Activated CD4-positive, alpha-beta T cell treated with anti-CD3 and anti-CD28 coated beads for 36 hours (primary cell): ENCODE results near the gene LRRN1. TPM values are rescaled to one million over a fixed set of nuclear protein-coding genes. Genes with fewer than 3 reads are reported as not detected.

ENCODE experiments used
- ATAC-seq: fragments of 200-7000 bp; cut with Tn5 transposase; one replicate; pipeline ENCODE4 v1.10.0; 2021; ENCODE audit warnings: mild to moderate bottlenecking, moderate library complexity
- CTCF ChIA-PET: fragments of 350-600 bp; sonication (Branson Sonifier 250); formaldehyde crosslinking; loops from one replicate; lab custom pipeline; 2021; ENCODE audit warnings: antibody characterized with exemption; lab: Charles Lee
- POLR2A ChIA-PET: fragments of 350-600 bp; sonication (Branson Sonifier 250); formaldehyde crosslinking; loops from one replicate; lab custom pipeline; 2021; ENCODE audit warnings: antibody characterized with exemption, inconsistent platforms; lab: Charles Lee
- DNase-seq: peaks from one replicate; pipeline ENCODE4 v3.0.0-alpha.2; 2020
- H3K27ac Mint-ChIP-seq: one replicate; pipeline ENCODE4 v1.8.0; 2021; ENCODE audit warnings: mixed read lengths
- H3K27me3 Mint-ChIP-seq: one replicate; pipeline ENCODE4 v1.8.0; 2021; ENCODE audit warnings: mixed read lengths
- H3K36me3 Mint-ChIP-seq: one replicate; pipeline ENCODE4 v1.8.0; 2021; ENCODE audit warnings: low read depth, mixed read lengths
- H3K4me1 Mint-ChIP-seq: one replicate; pipeline ENCODE4 v1.8.0; 2021; ENCODE audit warnings: mixed read lengths
- H3K4me3 Mint-ChIP-seq: one replicate; pipeline ENCODE4 v1.8.0; 2021; ENCODE audit warnings: mild to moderate bottlenecking, moderate library complexity, mixed read lengths
- H3K9me3 Mint-ChIP-seq: one replicate; pipeline ENCODE4 v1.8.0; 2021; ENCODE audit warnings: low read depth, mixed read lengths
- intact Hi-C, 2 experiments: fragments of 100-400 bp; cut with DNase I in 1 of 2; cut with micrococcal nuclease in 1 of 2; formaldehyde crosslinking; loops; one replicate each; pipeline versions ENCODE4 v1.14.2 to v1.15.1; 2022 to 2024; cut with DNase I, micrococcal nuclease
- total RNA-seq, 2 experiments: library from RNA; stranded (reverse); gene quantifications; one replicate each; pipeline ENCODE4 v1.2.3, GENCODE V29; 2021

LRRN1 gene
- total RNA-seq: under 1 TPM; 0.09 to 0.16 TPM

DNA sequence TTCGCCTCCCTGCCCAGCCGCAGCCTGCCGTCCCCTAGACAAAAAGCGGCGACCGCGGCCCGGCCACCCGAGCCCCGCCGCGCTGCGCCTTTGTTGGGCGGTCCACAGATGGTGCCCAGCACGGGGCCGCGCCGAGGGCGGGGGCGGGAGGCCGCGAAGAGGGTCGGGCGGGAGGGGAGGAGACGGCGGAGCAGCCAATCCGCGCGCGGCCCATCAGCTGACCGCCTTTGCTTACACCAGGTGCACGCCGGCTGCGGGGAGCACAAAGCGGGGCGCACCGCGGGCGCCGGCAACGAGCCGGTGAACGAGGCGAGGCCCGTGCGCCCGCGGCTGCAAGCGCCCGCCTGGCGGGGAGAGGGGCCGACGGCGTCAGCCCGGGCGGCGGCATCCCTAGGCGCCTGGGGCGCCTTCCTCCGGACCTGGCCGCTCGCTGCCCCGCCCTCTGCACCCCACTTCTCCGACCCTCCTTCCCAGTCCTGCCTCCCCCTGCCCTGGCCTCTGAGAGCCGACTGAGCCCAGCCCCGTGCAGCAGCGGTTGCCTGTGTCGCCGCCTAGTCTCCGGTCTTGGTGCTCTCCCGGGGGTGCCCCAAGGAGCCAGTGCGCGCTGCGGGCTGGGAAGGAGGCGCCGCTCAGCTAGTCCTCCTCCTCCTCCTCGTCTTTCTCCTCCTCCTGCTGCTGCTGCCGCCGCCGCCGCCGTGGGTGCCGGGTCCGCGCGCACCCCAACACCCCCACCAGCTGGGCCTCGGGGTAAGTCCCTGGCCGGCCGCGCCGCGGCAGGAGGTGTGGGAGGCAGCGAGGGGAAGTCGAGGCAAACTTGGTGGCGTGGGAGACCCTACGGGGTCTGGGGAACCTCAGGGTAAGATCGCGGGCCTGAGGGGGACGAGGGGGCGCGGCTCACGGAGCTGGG lies at the start of gene LRRN1:
LRRN1 (plus strand) TSS at position 259 of the 907 bp plus-strand sequence. CDS start 45,211 bp downstream, outside the sequence.
- H3K27me3 Mint-ChIP-seq: peaks cover 45% of the 10 kb centered on the region
- H3K27ac Mint-ChIP-seq: peak within 1 kb of the TSS; percentile 63
- H3K36me3 Mint-ChIP-seq: no peaks in the 10 kb centered on the region
- H3K9me3 Mint-ChIP-seq: peaks cover 3% of the 10 kb centered on the region
- H3K4me1 Mint-ChIP-seq: peaks cover 9% of the 10 kb centered on the region
- peak within 1 kb of the TSS; percentile 69 for H3K4me3 Mint-ChIP-seq
- ATAC-seq (peak; percentile 77), DNase-seq (peak; percentile 70)
- intact Hi-C loops: no loop called here
- ChIA-PET CTCF (no interaction called here), POLR2A (no interaction called here)

- Mint-ChIP-seq H3K9me3 (no peaks in the 10 kb centered on the region), H3K4me1 (no peaks in the 10 kb centered on the region), H3K27ac (no peak overlapping the region), H3K27me3 (no peaks in the 10 kb centered on the region), H3K36me3 (no peaks in the 10 kb centered on the region), H3K4me3 (no peak overlapping the region)
- CTCF ChIA-PET: no interaction called here
- intact Hi-C loops: no loop called here
- POLR2A ChIA-PET: no interaction called here
- DNase-seq (no peak), ATAC-seq (no peak)
These were observed 45.8 kb upstream of the LRRN1 start for GRCh38 chr3:3753416-3753815.

DNA sequence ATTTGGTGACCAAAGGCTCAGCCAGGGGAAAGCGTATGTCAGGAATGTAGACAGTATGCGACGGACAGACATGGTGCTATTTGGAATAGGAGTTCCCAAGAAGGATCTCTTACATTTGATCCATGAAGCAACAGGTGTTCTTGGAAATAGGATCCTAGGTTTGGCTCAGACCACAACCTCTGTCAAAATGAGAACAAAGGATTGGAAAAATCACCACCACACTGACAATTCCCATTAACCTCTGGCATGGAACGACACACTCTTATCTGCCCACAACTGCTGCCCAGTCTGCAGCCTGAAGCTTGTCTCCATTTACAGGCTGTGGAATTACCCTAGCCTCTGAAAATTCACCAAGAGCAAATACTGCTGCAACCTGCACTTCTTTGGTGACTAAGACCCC lies 33.6 kb upstream of the LRRN1 start:
- H3K4me1 Mint-ChIP-seq: no peaks in the 10 kb centered on the region
- intact Hi-C loops: no loop called here
- no peaks in the 10 kb centered on the region for H3K9me3 Mint-ChIP-seq
- DNase-seq: no peak
- H3K36me3 Mint-ChIP-seq: no peaks in the 10 kb centered on the region
- H3K27ac Mint-ChIP-seq: no peak overlapping the region
- no peak overlapping the region for H3K4me3 Mint-ChIP-seq
- ATAC-seq: no peak
- H3K27me3 Mint-ChIP-seq: no peaks in the 10 kb centered on the region
- POLR2A ChIA-PET: no interaction called here
- CTCF ChIA-PET: no interaction called here

GRCh38 chr3:3766140-3766539 lies 33.1 kb upstream of the LRRN1 start:
- DNase-seq: no peak
- POLR2A ChIA-PET: no interaction called here
- Mint-ChIP-seq H3K4me3 (no peak overlapping the region), H3K27ac (no peak overlapping the region), H3K4me1 (no peaks in the 10 kb centered on the region), H3K36me3 (no peaks in the 10 kb centered on the region), H3K27me3 (no peaks in the 10 kb centered on the region), H3K9me3 (no peaks in the 10 kb centered on the region)
- intact Hi-C loops: no loop called here
- CTCF ChIA-PET: interaction anchor here (0.5 to 0.7 kb wide), 2 partner anchors 8 to 341 kb away, joined by 3 read pairs; no protein-coding TSS in a partner anchor
- no peak for ATAC-seq

- Mint-ChIP-seq H3K27ac (no peak overlapping the region), H3K4me3 (no peak overlapping the region), H3K27me3 (no peaks in the 10 kb centered on the region), H3K9me3 (peaks cover 12% of the 10 kb centered on the region), H3K36me3 (no peaks in the 10 kb centered on the region), H3K4me1 (no peaks in the 10 kb centered on the region)
- intact Hi-C loops: no loop called here
- DNase-seq (no peak), ATAC-seq (no peak)
- ChIA-PET CTCF (interaction anchor here (1.0 kb wide), 1 partner anchor 13 kb away, joined by 3 read pairs; no protein-coding TSS in a partner anchor), POLR2A (no interaction called here)
These were observed 28.1 kb upstream of the LRRN1 start for GRCh38 chr3:3771094-3771493.

DNA sequence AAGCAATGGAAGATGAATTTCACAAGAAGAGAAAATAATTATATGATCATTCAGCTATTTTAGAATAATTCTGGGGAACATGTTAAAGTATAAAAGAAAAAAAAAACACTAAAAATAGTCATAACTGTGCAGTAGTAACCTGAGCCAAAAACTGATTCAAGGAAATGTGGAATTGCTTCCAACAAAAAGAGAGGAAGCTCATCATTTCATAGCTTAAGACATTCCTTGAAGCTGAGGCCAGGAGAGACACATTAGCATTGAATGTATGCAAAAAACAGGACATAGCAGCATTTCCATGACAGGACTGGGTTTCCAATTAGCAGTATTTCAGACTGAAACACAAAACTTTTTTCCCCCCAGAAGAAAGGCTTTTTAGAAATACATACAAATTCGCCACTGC lies 27.7 kb upstream of the LRRN1 start:
- Mint-ChIP-seq H3K36me3 (no peaks in the 10 kb centered on the region), H3K27me3 (no peaks in the 10 kb centered on the region), H3K4me1 (no peaks in the 10 kb centered on the region), H3K4me3 (no peak overlapping the region), H3K9me3 (peaks cover 12% of the 10 kb centered on the region), H3K27ac (no peak overlapping the region)
- DNase-seq (no peak), ATAC-seq (no peak)
- intact Hi-C loops: no loop called here
- ChIA-PET POLR2A (no interaction called here), CTCF (interaction anchor here (0.6 to 1.0 kb wide), 3 partner anchors 13 to 518 kb away, joined by 3 read pairs; no protein-coding TSS in a partner anchor)

DNA sequence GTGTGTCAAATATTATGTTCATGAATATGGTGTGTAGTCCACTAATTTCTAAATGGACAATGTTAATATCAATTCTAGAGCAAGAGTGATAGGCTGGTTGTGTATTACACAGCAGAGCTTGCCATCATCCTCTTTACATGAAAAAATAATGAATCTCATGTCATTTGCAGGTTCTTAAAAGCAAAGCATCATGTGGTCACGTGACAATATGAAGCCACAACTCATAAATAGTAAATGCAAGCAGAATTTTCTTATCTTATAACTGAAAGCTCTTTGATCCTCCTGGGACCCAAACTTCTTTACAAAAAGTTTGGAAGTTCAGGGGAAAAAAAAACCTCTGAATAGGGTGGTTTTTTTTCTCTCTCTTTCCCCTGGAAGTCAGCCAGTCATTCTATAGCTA lies 26.9 kb upstream of the LRRN1 start:
- Mint-ChIP-seq H3K4me1 (no peaks in the 10 kb centered on the region), H3K36me3 (no peaks in the 10 kb centered on the region), H3K27ac (no peak overlapping the region), H3K27me3 (no peaks in the 10 kb centered on the region), H3K4me3 (no peak overlapping the region), H3K9me3 (peaks cover 12% of the 10 kb centered on the region)
- ATAC-seq: no peak
- intact Hi-C loops: no loop called here
- no peak for DNase-seq
- POLR2A ChIA-PET: no interaction called here
- CTCF ChIA-PET: no interaction called here

DNA sequence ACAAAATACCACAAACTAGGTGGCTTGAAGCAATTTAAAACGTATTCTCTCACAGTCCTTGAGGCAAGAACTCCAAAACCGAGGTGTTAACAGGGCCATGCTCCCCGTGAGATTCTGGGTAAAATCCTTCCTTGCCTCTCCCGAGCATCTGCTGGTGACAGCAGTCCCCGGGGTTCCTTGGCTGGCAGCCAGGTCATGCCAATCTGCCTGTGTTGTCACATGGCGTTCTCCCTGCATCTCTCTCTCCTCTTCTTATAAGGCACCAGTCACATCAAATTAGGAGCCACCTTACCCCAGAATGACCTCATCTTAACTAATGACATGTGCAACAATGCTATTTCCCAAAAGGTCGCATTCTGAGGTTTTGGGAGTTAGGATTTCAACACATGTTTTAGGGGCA lies 26.3 kb upstream of the LRRN1 start:
- Mint-ChIP-seq H3K4me1 (no peaks in the 10 kb centered on the region), H3K27ac (no peak overlapping the region), H3K36me3 (no peaks in the 10 kb centered on the region), H3K27me3 (no peaks in the 10 kb centered on the region), H3K9me3 (peaks cover 12% of the 10 kb centered on the region), H3K4me3 (no peak overlapping the region)
- ChIA-PET CTCF (no interaction called here), POLR2A (no interaction called here)
- DNase-seq (no peak), ATAC-seq (no peak)
- intact Hi-C loops: no loop called here

DNA sequence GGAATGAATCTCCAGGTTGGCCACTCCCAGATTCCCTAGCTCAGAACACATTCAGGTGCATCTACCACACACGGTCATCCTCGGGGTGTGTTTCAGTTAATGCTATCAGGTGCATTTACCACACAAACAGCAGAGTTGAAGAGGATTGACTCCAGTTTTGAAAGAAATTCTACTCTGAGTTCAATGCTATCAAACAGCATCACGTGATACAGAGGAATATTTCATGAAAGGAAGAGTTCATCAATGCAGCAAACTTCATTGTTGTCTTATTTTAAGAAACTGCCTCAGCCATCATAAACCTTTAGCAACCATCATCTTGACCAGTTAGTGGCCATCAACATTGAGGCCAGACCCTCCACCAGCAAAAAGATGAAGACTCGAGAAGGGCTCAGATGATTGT lies 22.6 kb upstream of the LRRN1 start:
- Mint-ChIP-seq H3K4me3 (no peak overlapping the region), H3K4me1 (no peaks in the 10 kb centered on the region), H3K27me3 (no peaks in the 10 kb centered on the region), H3K9me3 (peaks cover 12% of the 10 kb centered on the region), H3K36me3 (no peaks in the 10 kb centered on the region), H3K27ac (no peak overlapping the region)
- ATAC-seq (no peak), DNase-seq (no peak)
- POLR2A ChIA-PET: no interaction called here
- CTCF ChIA-PET: no interaction called here
- intact Hi-C loops: no loop called here

DNA sequence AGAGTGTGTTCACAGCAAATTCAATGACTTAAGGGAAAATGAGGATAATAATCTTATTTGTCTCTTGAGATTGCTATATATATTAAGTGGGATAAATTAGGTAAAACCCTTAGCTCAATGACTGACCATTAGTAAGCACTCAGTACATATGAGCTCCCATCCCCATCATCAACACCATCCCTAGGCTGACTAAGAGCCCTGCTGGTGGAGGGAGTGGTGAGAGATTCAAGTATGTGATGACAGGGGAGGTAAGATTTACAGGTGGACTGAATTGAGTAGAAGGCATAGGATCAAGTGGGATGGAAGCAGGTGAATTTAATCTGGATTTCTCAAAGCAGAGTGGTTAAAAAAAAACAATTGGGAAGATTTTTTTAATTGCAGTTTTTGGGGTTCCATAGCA lies 21.0 kb upstream of the LRRN1 start:
- no peaks in the 10 kb centered on the region for H3K4me1 Mint-ChIP-seq
- no peak for ATAC-seq

GRCh38 chr3:3778641-3779270 lies 20.5 kb upstream of the LRRN1 start:
- Mint-ChIP-seq H3K27me3 (no peaks in the 10 kb centered on the region), H3K9me3 (peaks cover 12% of the 10 kb centered on the region), H3K36me3 (no peaks in the 10 kb centered on the region), H3K4me3 (no peak overlapping the region), H3K4me1 (no peaks in the 10 kb centered on the region), H3K27ac (no peak overlapping the region)
- ATAC-seq: no peak
- ChIA-PET POLR2A (no interaction called here), CTCF (interaction anchor here (1.1 kb wide), 1 partner anchor 18 kb away, joined by 3 read pairs; no protein-coding TSS in a partner anchor)
- intact Hi-C loops: no loop called here
- DNase-seq: no peak

More for the DNA sequence above, 21.0 kb upstream of the LRRN1 start:
- Mint-ChIP-seq H3K36me3 (no peaks in the 10 kb centered on the region), H3K27ac (no peak overlapping the region), H3K27me3 (no peaks in the 10 kb centered on the region), H3K9me3 (peaks cover 12% of the 10 kb centered on the region), H3K4me3 (no peak overlapping the region)
- no peak for DNase-seq
- intact Hi-C loops: no loop called here
- CTCF ChIA-PET: no interaction called here
- POLR2A ChIA-PET: no interaction called here

DNA sequence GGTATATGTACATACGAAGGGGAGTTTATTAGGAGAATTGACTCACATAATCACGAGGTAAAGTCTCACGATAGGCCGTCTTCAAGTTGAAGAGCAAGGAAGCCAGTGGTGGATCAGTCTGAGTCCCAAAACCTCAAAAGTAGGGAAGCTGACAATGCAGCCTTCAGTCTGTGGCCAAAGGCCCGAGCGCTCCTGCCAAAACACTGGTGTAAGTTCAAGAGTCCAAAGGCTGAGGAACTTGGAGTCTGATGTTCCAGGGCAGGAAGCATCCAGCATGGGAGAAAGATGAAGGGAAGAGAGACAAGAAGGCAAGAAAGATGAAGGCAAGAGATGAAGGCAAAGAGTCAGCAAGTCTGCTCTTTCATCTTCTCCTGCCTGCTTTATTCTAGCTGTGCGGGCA lies 16.8 kb upstream of the LRRN1 start:
- Mint-ChIP-seq H3K27me3 (no peaks in the 10 kb centered on the region), H3K4me1 (no peaks in the 10 kb centered on the region), H3K4me3 (no peak overlapping the region), H3K27ac (no peak overlapping the region), H3K9me3 (no peaks in the 10 kb centered on the region), H3K36me3 (no peaks in the 10 kb centered on the region)
- ChIA-PET CTCF (no interaction called here), POLR2A (no interaction called here)
- no peak for ATAC-seq
- DNase-seq: no peak
- intact Hi-C loops: no loop called here
